BJ (cell line): ENCODE measurements around the gene RAPGEF5. TPM values are rescaled to one million over a fixed set of nuclear protein-coding genes. Genes with fewer than 3 reads are reported as not detected.

Experiments used
- CTCF ChIA-PET: fragments of 350-600 bp; formaldehyde crosslinking; extraction: SDS; loops from one replicate; lab custom pipeline; 2021; ENCODE audit warnings: antibody characterized with exemption, inconsistent platforms; lab: Yijun Ruan, JAX
- POLR2A ChIA-PET: fragments of 300-600 bp; sonication (Branson Sonifier 250); formaldehyde crosslinking; extraction: SDS; loops from one replicate; lab custom pipeline; 2021; ENCODE audit warnings: antibody characterized with exemption; lab: Charles Lee
- DNase-seq: peaks from one replicate; pipeline ENCODE4 v3.0.0-alpha.2; 2011; ENCODE audit warnings: low read depth
- H3K27me3 ChIP-seq: 2 replicates; pipeline ENCODE4 v1.6.0; 2011; ENCODE audit warnings: low read length; ENCODE audit not compliant: control insufficient read depth, insufficient read depth
- H3K36me3 ChIP-seq: 2 replicates; pipeline ENCODE4 v1.5.1; 2011; ENCODE audit warnings: low read length; ENCODE audit not compliant: control insufficient read depth, insufficient read depth
- H3K4me3 ChIP-seq: 2 replicates; pipeline ENCODE4 v1.5.1; 2011; ENCODE audit warnings: low read depth, mild to moderate bottlenecking, control low read depth, low read length
- CTCF ChIP-seq: IDR thresholded peaks from 2 replicates; pipeline ENCODE4 v1.5.1; 2011; ENCODE audit warnings: low read depth, mild to moderate bottlenecking, control low read depth, inconsistent platforms, low read length, moderate library complexity; ENCODE audit not compliant: insufficient read depth
- polyA minus RNA-seq: library from RNA; depleted of rRNA, polyadenylated mRNA; stranded (reverse); fragments of >200 nt; gene quantifications from 2 replicates; pipeline ENCODE4 v1.2.3, GENCODE V29; 2011; rRNA and poly(A)+ RNA removed
- polyA plus RNA-seq: library from polyadenylated mRNA; depleted of rRNA; stranded (reverse); fragments of >200 nt; gene quantifications from 2 replicates; pipeline ENCODE4 v1.2.3, GENCODE V29; 2011; rRNA removed

The RAPGEF5 gene
- polyA plus RNA-seq, result 0.07 TPM in 1 of 2 replicates, not detected in the other
- 0.10 and 0.19 TPM in 2 replicates for polyA minus RNA-seq

- no peak for DNase-seq
- POLR2A ChIA-PET, result no interaction called here
- Histone ChIP-seq H3K36me3 (no peaks in the 10 kb centered on the region), H3K27me3 (peaks cover 7% of the 10 kb centered on the region), H3K4me3 (no peak within 1 kb of the TSS)
- no peak for TF ChIP-seq CTCF
- CTCF ChIA-PET, result no interaction called here
Measured at GRCh38 chr7:22356701-22357310, at the start of gene RAPGEF5. Gene RAPGEF5 (minus strand): TSS chr7:22357154. CDS start chr7:22357060, 94 bp downstream.

DNA sequence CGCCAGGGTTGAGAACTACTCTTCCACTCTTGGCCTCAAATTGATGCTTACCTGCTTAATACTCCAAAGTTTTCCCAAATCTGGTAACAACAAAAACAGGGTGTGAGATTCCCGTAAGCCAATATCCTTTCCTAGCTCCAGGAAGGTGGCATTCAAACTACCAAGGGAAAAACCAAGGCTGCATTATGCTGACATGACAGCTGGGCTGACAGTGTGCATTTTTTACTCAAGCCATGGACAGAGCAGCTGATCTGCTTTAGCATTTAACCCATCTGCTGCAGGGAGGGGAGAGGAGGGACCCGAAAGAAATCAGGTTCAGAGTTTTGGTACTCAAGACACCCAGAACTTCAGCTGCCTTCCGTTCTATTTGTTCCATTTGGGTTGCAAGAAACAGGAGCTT lies 49.8 kb upstream of the RAPGEF5 start:
- no peak for DNase-seq
- Histone ChIP-seq H3K4me3 (no peak overlapping the region), H3K27me3 (no peaks in the 10 kb centered on the region), H3K36me3 (no peaks in the 10 kb centered on the region)
- ChIA-PET POLR2A (no interaction called here), CTCF (interaction anchor here (0.9 to 1.4 kb wide), 2 partner anchors 9 to 22 kb away, joined by 4 read pairs; no protein-coding TSS in a partner anchor)
- no peak for TF ChIP-seq CTCF

DNA sequence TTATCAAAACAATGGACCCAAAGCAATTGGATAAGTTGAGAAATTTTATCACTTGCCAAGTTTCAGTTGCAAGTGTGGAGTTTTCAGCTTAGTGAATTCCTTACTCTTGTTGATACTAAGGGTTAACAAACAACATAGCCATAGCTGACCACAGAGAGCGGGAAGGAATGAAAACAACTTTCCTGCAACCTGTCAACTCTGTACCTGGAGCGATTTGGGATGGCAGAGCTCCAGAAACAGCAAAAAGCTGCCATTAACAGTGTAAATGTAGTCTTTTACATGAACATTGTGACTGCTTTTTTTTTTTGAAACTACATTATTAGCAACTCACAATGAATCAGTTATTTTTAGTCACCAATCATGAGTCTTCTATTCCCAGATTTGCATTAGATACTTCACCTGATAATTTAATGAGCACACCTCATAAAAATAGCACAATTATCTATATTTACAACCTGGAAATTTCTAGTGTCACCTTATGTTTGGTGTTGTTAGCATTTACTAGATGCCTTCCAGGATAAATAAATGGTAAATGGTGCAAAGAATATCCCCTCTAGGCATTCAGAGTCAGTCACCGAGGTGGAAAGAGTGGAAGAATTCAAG lies 47.6 kb upstream of the RAPGEF5 start:
- ChIA-PET CTCF (no interaction called here), POLR2A (no interaction called here)
- no peak for TF ChIP-seq CTCF
- no peaks in the 10 kb centered on the region for H3K27me3 ChIP-seq
- H3K36me3 ChIP-seq, result no peaks in the 10 kb centered on the region
- H3K4me3 ChIP-seq, result no peak overlapping the region
- no peak for DNase-seq

- no peaks in the 10 kb centered on the region for H3K36me3 ChIP-seq
- TF ChIP-seq CTCF, result no peak
- POLR2A ChIA-PET, result no interaction called here
- no peak overlapping the region for H3K4me3 ChIP-seq
- DNase-seq, result no peak
- CTCF ChIA-PET, result no interaction called here
- H3K27me3 ChIP-seq, result no peaks in the 10 kb centered on the region
Measured at GRCh38 chr7:22403344-22403743, 46.4 kb upstream of the RAPGEF5 start.

- Histone ChIP-seq H3K4me3 (no peak overlapping the region), H3K27me3 (no peaks in the 10 kb centered on the region), H3K36me3 (no peaks in the 10 kb centered on the region)
- CTCF ChIA-PET, result no interaction called here
- POLR2A ChIA-PET, result no interaction called here
- TF ChIP-seq CTCF, result no peak
- DNase-seq, result no peak
Measured at GRCh38 chr7:22402250-22402649, 45.3 kb upstream of the RAPGEF5 start.
